Cardiac septum (tissue), 1 donor: ENCODE data around the gene CDK17. TPM values are rescaled to one million over a fixed set of nuclear protein-coding genes. Genes with fewer than 3 reads are reported as not detected.
"Not testable (repeated sequence)": the region's sequence is repeated elsewhere in the genome, so short reads cannot be mapped to it uniquely, and the experiment has no call there.

Source experiments
- DNase-seq: peaks from one replicate; pipeline ENCODE4 v3.0.0-alpha.2; 2020; ENCODE audit warnings: low spot score
- intact Hi-C: fragments of 100-400 bp; cut with DNase I; formaldehyde crosslinking; loops from one replicate; pipeline ENCODE4 v1.14.0; 2022
- total RNA-seq: library from RNA; stranded (reverse); fragmentation: NEBNext Ultra II Directional; extraction: Animal tissue kit (Norgen Biotek cat#: 25700); gene quantifications from one replicate; pipeline ENCODE4 v1.2.1, GENCODE V29; 2021
- donor health status: DM: no; HTN: no; CAD: no.

Gene CDK17
- total RNA-seq, 1 donor from 2014 or later: 22.9 TPM

- no peak for DNase-seq
- intact Hi-C loops: no loop called here
Measured at GRCh38 chr12:96365604-96366380, 34.4 kb downstream of the CDK17 start.

DNA sequence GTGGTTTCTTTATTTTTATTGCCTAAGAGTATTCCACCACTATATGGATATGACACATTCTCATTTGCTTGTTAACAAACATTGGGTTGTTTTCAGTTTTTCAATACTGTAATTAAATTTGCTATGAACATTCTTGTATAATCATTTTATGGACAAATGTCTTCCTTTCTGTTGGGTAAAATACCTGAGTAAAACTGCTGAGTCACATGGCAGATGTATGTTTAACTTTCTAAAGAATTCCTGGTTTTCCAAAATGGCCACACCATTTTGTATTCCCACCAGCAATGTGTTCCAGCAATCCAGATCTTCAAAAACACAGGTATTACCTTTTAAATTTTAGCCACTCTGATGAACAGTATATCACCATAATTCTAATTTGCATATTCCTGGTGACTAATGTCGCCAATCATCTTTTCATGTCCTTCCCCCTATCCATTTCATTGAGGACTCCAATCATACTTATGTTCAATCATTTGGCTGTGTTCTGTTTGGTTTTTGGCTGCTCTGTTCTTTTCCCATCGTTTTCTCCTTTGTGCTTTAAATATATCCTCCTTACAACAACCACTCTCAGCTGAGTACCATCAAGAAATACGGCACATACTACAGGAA lies 36.0 kb downstream of the CDK17 start:
- intact Hi-C loops: no loop called here
- no peak for DNase-seq

GRCh38 chr12:96361074-96361473 lies 39.2 kb downstream of the CDK17 start:
- no peak for DNase-seq
- intact Hi-C loops: no loop called here

- intact Hi-C loops: no loop called here
- DNase-seq: no peak
Measured at GRCh38 chr12:96360550-96360949, 39.7 kb downstream of the CDK17 start.

GRCh38 chr12:96359328-96359727 lies 40.9 kb downstream of the CDK17 start:
- intact Hi-C loops: no loop called here
- DNase-seq: no peak

GRCh38 chr12:96356831-96357230 lies 43.4 kb downstream of the CDK17 start:
- intact Hi-C loops: no loop called here
- DNase-seq: no peak

DNA sequence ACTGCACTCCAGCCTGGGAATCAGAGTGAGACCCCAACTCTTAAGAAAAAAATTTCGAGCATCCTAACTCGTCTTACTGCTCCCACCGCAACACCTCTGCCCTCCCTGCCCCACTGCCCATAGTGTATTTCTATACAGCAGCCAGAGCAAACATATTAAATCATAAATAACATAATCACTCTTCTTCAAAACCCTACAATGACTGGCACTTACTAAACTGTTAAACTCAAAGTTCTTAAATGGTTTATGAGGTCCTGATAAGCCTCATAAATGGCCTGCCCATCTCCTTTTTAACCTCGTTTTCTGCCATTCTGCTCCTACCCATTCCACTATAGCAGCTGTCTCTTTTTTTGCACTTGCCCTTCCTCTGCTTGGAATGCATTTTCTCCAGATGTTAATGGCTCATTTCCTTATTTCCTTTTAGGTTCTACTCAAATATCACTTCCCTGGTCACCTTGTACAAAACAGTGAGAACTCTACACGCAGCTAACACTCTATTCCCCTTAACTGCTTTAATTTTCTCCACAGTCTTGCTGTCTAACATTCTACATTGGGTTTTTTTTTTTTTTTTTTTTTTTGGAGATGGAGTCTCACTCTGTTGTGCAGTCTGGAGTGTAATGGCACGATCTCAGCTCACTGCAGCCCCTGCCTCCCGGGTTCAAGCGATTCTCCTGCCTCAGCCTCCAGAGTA lies 45.2 kb downstream of the CDK17 start:
- no peak for DNase-seq
- intact Hi-C loops: no loop called here

- intact Hi-C loops: no loop called here
- no peak for DNase-seq
Measured at GRCh38 chr12:96354326-96354725, 45.9 kb downstream of the CDK17 start.

DNA sequence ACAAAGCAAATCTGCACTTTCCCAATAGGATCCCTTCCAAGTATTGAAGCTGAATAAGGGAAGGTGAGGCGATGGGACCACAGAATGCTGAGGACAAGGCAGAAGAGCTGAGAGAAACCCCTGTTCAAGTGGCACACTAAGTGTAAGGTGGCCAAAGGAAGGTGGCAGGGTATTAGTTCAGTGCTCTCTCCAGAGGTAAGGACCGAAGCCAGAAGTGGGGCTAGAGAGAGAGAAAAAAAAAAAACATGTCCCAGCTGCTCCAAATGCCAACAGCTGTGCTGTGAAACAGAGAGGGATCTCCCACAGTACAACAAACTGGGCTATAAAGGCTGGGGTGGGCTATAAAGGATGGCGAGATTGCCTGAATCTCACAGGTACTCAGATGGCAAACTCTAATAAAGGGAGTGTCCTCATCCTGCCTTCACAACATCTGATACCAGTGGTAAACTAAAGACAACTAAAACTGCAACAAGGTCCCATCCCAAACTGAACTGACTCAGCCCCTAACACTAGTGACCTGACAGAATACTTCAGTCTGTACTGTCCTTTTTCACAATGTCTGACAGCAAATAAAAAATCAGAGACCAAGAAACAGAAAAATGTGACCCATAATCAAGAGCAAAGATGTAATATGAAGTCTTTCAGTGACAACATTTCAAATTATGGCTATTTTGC lies 47.9 kb downstream of the CDK17 start:
- intact Hi-C loops: no loop called here
- DNase-seq: no peak

DNA sequence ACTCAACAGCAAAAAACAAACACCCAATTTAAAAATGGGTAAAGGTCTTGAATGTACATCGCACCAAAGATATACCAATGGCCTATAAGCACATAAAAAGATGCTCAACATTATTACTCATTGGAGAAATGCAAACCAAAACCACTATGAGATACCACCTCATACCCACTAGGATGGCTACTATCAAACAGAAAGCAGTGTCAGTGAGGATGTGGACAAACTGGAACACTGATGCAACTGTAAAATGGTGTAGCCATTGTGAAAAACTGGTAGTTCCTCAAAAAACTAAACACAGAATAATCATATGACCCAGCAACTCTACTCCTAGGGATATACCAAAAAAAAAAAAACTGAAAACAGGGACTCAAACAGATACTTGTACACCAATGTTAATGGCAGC lies 49.3 kb downstream of the CDK17 start:
- intact Hi-C loops: no loop called here

GRCh38 chr12:96347130-96347699 lies 53.0 kb downstream of the CDK17 start:
- DNase-seq: no peak
- intact Hi-C loops: no loop called here

More for the DNA sequence above, 49.3 kb downstream of the CDK17 start:
- no peak for DNase-seq

GRCh38 chr12:96346716-96347115 lies 53.5 kb downstream of the CDK17 start:
- intact Hi-C loops, DNase-seq: not testable (repeated sequence)

DNA sequence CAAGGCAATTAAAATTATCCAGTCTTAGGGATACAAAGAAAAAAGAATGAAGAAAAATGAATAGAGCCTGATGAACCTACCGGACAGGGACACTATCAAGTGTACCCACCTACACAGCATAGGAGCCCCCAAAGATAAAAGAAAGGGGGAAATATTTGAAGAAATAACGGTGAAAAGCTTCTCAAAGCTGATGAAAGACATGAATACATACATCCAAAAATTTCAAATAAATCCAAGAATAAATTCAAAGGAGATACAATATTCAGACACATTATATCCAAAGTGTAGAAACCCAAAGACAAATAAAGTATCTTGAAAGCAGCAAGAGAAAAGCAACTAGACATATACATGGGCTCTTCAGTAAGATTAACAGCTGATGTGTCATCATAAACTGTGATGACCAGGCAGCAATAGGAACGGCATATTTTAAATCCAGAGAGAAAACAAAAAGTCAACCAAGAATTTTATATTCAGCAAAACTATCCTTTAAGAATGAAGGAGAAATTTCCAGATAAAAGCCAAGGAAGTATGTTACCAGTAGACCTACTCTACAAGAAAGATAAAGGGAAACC lies 56.0 kb downstream of the CDK17 start:
- DNase-seq: no peak
- intact Hi-C loops: no loop called here

DNA sequence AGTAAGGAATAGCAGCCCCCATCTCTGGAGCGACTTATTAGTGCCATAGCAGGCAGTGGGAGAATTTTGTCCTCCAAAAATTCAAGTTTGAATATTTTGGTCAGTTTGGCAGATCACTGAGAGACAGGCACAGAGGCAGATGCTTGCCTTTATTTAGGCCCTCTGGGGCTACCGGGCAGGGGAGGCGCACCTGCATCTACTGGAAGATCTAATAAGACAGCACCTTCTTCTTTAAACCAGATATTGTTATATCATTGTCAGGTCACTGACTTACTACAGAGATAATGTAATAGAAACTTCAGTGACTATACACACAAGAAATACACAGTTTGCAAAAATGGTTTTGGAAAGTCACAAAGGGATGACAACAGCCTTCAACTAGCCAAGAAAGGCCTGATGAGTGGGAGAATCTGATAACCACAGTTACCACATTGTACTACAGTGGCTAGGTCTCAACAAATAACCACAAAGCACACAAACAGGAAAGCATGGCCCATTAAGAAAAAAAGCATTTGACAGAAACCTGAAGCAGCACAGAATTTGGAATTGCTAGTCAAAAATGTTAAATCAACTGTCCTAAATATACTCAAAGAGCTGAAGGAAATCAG lies 56.8 kb downstream of the CDK17 start:
- intact Hi-C loops: no loop called here
- no peak for DNase-seq

DNA sequence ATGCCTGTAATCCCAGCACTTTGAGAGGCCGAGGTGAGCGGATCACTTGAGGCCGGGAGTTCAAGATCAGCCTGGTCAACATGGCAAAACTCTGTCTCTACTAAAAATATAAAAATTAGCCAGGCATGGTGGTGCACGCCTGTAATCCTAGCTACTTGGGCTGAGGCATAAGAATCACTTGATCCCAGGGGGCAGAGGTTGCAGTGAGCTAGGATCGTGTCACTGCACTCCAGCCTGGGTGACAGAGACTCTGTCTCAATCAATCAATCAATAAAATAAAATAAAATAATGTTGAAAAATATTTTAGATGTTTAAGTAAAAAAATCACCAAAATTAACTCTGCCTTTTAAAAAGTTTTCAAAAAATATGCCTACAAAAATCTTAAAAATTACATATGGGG lies 60.6 kb downstream of the CDK17 start:
- intact Hi-C loops, DNase-seq: not testable (repeated sequence)

DNA sequence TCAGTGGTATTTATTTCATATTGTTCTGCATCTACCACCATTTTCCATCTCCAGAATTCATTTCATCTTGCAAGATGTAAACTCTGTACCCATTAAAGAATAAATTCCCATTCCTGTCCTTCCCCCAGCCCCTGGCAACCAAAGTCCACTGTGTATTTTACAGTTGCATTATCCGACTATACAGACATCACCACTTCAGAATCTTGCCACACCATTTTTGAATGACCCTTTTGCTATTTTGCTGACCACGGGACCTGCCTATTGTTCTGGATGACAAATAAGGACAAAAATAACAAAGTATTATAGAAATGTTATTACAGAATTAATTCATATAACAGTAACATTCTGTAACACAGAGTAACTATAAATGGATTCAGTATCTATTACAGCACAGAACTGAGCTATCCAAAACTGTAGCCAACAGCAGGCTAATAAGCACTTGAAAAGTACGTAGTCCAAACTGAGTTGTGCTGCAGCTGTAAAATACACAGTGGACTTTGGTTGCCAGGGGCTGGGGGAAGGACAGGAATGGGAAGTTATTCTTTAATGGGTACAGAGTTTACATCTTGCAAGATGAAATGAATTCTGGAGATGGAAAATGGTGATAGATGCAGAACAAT lies 61.3 kb downstream of the CDK17 start:
- intact Hi-C loops: no loop called here
- no peak for DNase-seq

DNA sequence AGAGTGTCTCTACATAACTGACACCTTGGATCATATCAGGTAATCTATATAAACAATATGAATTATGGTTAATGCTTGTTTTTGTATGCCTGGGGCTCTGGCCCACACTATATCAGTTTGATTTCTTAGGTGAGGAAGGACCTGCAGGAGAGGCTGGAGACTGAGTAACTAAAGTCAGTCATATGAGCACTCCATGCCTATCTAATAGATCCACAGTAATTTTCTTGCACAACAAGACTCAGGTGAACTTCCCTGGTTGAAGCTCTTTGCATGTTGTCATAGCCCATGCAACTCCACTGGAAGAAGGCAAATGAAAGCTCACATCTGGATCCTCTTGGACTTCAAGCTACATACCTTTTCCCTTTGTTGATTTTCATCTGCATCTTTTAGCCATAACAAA lies 62.3 kb downstream of the CDK17 start:
- DNase-seq: no peak

GRCh38 chr12:96336489-96336888 lies 63.8 kb downstream of the CDK17 start:
- no peak for DNase-seq
- intact Hi-C loops: no loop called here

More for the DNA sequence above, 62.3 kb downstream of the CDK17 start:
- intact Hi-C loops: no loop called here

DNA sequence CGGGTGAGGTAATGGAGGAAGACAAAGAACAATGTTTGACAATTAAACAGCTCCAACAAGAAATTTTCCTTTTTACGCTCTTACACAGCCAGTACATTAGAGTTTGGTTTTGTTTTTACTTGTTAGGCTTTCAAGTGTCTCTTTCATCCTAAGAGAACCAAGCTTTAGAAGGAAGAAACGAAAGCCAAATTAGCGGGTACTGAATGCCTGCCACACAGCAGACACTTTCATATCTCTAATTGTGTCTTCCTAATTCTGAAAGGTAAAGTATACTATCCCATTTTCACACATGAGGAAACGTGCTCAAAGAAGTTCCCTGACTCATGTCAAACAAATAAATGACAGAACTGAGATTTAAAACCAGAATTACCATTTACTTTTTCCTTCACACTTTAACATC lies 65.0 kb downstream of the CDK17 start:
- DNase-seq: no peak
- intact Hi-C loops: no loop called here
